Neural progenitor cell (in vitro differentiated cells): ENCODE results near the gene SERPINF2. TPM values are rescaled to one million over a fixed set of nuclear protein-coding genes. Genes with fewer than 3 reads are reported as not detected.

ENCODE experiments used
- DNase-seq: peaks from one replicate; pipeline ENCODE4 v3.0.0-alpha.2; 2016; ENCODE audit warnings: low spot score
- H2AFZ ChIP-seq: fragments of 200-600 bp; sonication (generic); replicated peaks from 2 replicates; pipeline ENCODE4 v1.6.1; 2016; ENCODE audit warnings: antibody characterized with exemption
- H3F3A ChIP-seq: fragments of 200-600 bp; sonication (generic); 2 replicates; pipeline ENCODE4 v1.6.1; 2016; ENCODE audit warnings: antibody characterized with exemption, low read depth
- H3K27ac ChIP-seq: fragments of 200-600 bp; sonication (generic); 2 replicates; pipeline ENCODE4 v1.5.1; 2016; ENCODE audit warnings: mild to moderate bottlenecking
- H3K27me3 ChIP-seq: fragments of 200-600 bp; sonication (generic); 2 replicates; pipeline ENCODE4 v1.6.1; 2016; ENCODE audit warnings: mild to moderate bottlenecking, moderate library complexity
- H3K36me3 ChIP-seq: fragments of 200-600 bp; sonication (generic); 2 replicates; pipeline ENCODE4 v1.5.1; 2016
- H3K4me1 ChIP-seq: fragments of 200-600 bp; sonication (generic); 2 replicates; pipeline ENCODE4 v1.6.1; 2016; ENCODE audit warnings: mixed run types
- H3K4me2 ChIP-seq: fragments of 200-600 bp; sonication (generic); 2 replicates; pipeline ENCODE4 v1.6.1; 2016
- H3K4me3 ChIP-seq: fragments of 200-600 bp; sonication (generic); 2 replicates; pipeline ENCODE4 v1.5.1; 2016
- H3K79me2 ChIP-seq: fragments of 200-600 bp; sonication (generic); 2 replicates; pipeline ENCODE4 v1.6.1; 2016; ENCODE audit warnings: low read depth
- H3K9ac ChIP-seq: fragments of 200-600 bp; sonication (generic); 2 replicates; pipeline ENCODE4 v1.6.1; 2016
- H3K9me3 ChIP-seq: fragments of 200-600 bp; sonication (generic); 2 replicates; pipeline ENCODE4 v1.5.1; 2016; ENCODE audit warnings: low read depth
- H4K20me1 ChIP-seq: fragments of 200-600 bp; sonication (generic); 2 replicates; pipeline ENCODE4 v1.6.1; 2016; ENCODE audit warnings: low read depth
- H3K27ac Mint-ChIP-seq: 3 replicates; pipeline ENCODE4 v1.8.0; 2021; ENCODE audit warnings: mixed read lengths
- H3K27me3 Mint-ChIP-seq: 2 replicates; pipeline ENCODE4 v1.8.0; 2022; ENCODE audit warnings: low read depth, mild to moderate bottlenecking, inconsistent platforms, moderate library complexity, mixed read lengths; ENCODE audit not compliant: insufficient read depth
- H3K36me3 Mint-ChIP-seq: 3 replicates; pipeline ENCODE4 v1.8.0; 2021; ENCODE audit warnings: mixed read lengths
- H3K4me1 Mint-ChIP-seq: 3 replicates; pipeline ENCODE4 v1.8.0; 2021; ENCODE audit warnings: mixed read lengths
- H3K4me3 Mint-ChIP-seq: 3 replicates; pipeline ENCODE4 v1.8.0; 2021; ENCODE audit warnings: mild to moderate bottlenecking, moderate library complexity, mixed read lengths
- H3K9me3 Mint-ChIP-seq: 3 replicates; pipeline ENCODE4 v1.8.0; 2020; ENCODE audit warnings: mixed read lengths
- EZH2 ChIP-seq: fragments of 200-600 bp; sonication (generic); IDR thresholded peaks from 2 replicates; pipeline ENCODE4 v1.6.1; 2017; ENCODE audit warnings: antibody characterized with exemption, mild to moderate bottlenecking, moderate library complexity
- EZH2phosphoT487 ChIP-seq: fragments of 200-600 bp; sonication (generic); IDR thresholded peaks from 2 replicates; pipeline ENCODE4 v1.6.1; 2017; ENCODE audit warnings: antibody characterized with exemption
- total RNA-seq: library from RNA; depleted of rRNA; stranded (reverse); fragments of >200 nt; gene quantifications from 2 replicates; pipeline ENCODE4 v1.2.3, GENCODE V29; 2015; ENCODE audit warnings: low replicate concordance
- TF ChIP-seq, protein P1 (sequence below): fragments of 200-600 bp; sonication (generic); IDR thresholded peaks from 2 replicates; pipeline ENCODE4 v1.5.1; 2017; ENCODE audit warnings: antibody characterized with exemption, mild to moderate bottlenecking

SERPINF2 gene
- total RNA-seq, 1 donor from 2014 or later: not detected

DNA sequence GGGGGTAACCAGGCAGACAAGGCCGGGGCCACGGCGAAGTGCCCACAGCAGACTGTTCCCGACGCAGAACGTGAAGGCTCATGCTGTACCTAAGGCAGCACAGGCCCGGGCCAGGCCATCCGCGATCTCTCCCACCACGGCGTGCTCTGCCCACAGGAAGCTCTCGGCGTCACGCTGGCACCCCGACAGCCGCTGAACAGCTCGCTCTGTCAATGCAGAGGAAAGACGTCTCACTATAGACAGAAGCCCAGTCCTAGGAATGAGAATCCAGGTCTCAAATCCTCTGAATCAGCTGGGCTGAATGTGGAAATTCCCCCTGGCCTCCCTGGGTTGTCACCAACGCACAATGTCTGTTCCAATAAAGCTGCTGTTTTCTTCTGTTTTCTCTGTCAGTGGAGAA is 40.6 kb downstream of the SERPINF2 start:
- Mint-ChIP-seq H3K27me3 (no peaks in the 10 kb centered on the region), H3K9me3 (no peaks in the 10 kb centered on the region), H3K4me1 (peaks cover 6% of the 10 kb centered on the region), H3K27ac (peak overlapping the region; percentile 65), H3K36me3 (peaks cover 28% of the 10 kb centered on the region), H3K4me3 (no peak overlapping the region)
- Histone ChIP-seq H3F3A (no peaks in the 10 kb centered on the region), H3K27me3 (no peaks in the 10 kb centered on the region), H3K9ac (no peak overlapping the region), H3K36me3 (no peaks in the 10 kb centered on the region), H4K20me1 (no peaks in the 10 kb centered on the region), H3K4me1 (no peaks in the 10 kb centered on the region), H3K27ac (no peak overlapping the region), H3K79me2 (no peaks in the 10 kb centered on the region), H2AFZ (no peak overlapping the region), H3K4me3 (no peak overlapping the region), H3K9me3 (no peaks in the 10 kb centered on the region), H3K4me2 (no peak overlapping the region)
- no peak for TF ChIP-seq EZH2phosphoT487
- no peak for TF ChIP-seq EZH2
- TF ChIP-seq, protein P1, sequence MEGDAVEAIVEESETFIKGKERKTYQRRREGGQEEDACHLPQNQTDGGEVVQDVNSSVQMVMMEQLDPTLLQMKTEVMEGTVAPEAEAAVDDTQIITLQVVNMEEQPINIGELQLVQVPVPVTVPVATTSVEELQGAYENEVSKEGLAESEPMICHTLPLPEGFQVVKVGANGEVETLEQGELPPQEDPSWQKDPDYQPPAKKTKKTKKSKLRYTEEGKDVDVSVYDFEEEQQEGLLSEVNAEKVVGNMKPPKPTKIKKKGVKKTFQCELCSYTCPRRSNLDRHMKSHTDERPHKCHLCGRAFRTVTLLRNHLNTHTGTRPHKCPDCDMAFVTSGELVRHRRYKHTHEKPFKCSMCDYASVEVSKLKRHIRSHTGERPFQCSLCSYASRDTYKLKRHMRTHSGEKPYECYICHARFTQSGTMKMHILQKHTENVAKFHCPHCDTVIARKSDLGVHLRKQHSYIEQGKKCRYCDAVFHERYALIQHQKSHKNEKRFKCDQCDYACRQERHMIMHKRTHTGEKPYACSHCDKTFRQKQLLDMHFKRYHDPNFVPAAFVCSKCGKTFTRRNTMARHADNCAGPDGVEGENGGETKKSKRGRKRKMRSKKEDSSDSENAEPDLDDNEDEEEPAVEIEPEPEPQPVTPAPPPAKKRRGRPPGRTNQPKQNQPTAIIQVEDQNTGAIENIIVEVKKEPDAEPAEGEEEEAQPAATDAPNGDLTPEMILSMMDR: no peak
- DNase-seq: no peak

DNA sequence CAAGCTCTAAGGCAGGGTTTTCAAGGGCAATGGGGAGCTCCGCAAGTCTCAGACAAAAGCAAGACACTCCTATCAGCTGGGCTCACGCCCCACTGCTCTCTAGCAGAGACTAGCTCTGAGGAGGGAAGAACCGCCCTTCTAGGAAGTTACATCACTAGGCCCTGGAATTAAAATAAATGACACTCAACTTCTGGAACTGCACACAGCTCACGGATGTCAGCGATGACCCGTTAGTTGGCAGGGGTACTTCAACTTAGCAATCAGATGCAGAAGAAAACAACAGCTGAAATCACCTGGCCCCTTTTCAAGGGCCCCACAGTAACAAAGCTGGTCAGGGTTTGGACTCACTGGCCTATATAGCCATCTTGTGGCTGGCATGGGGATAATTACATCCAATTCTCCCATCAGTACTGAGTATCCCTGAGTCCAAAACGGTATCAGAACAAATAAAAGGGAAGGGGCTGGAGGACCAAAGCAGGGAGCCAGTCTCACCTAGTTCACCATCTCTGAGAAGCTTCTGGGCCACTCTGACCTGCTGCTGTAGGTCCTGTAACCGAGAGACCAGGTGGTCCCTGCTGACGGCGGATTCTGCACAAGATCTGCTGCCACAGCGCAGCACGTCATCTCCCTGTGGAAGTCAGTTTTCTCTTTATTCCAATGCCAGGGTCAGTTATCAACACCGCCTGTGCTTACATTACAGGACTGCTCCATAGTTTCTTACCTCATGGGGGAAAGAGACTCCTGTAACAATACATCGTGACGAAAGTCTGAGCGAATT is 41.4 kb downstream of the SERPINF2 start:
- H3F3A ChIP-seq: no peaks in the 10 kb centered on the region
- TF ChIP-seq, protein P1: peak; percentile 67
- TF ChIP-seq EZH2phosphoT487: no peak
- no peak for TF ChIP-seq EZH2
- no peak overlapping the region for H3K27ac ChIP-seq
- Mint-ChIP-seq H3K36me3 (peaks cover 26% of the 10 kb centered on the region), H3K27me3 (no peaks in the 10 kb centered on the region), H3K27ac (peak overlapping the region; percentile 65), H3K4me3 (no peak overlapping the region), H3K4me1 (peaks cover 6% of the 10 kb centered on the region), H3K9me3 (no peaks in the 10 kb centered on the region)
- H3K9ac ChIP-seq: no peak overlapping the region
- no peaks in the 10 kb centered on the region for H3K4me1 ChIP-seq
- no peaks in the 10 kb centered on the region for H3K27me3 ChIP-seq
- no peaks in the 10 kb centered on the region for H4K20me1 ChIP-seq
- no peak overlapping the region for H2AFZ ChIP-seq
- no peak overlapping the region for H3K4me3 ChIP-seq
- H3K4me2 ChIP-seq: no peak overlapping the region
- H3K79me2 ChIP-seq: no peaks in the 10 kb centered on the region
- no peaks in the 10 kb centered on the region for H3K36me3 ChIP-seq
- DNase-seq: peak; percentile 65
- H3K9me3 ChIP-seq: no peaks in the 10 kb centered on the region

DNA sequence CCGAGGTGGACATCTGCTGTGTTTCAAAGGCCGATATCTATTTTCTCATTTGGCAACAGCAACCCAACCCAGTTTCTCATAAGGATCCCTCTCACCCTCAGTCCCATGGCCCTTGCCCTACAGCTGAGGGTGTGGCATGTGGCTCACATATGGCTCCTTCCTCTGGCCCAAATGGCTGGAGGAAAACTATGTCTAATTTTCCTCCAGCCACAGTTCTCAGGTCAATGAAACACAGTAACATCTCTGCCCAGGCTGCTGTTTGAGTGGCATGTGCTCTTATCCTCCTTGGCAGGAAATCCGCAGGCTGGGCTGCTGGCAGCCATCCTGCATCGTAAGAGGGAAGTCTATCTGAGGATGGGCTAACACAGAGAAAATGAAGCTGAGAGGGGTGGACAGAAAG is 43.3 kb downstream of the SERPINF2 start:
- Histone ChIP-seq H3K4me3 (no peak overlapping the region), H2AFZ (no peak overlapping the region), H4K20me1 (no peaks in the 10 kb centered on the region), H3K9ac (no peak overlapping the region), H3K27ac (no peak overlapping the region), H3K9me3 (no peaks in the 10 kb centered on the region), H3K36me3 (no peaks in the 10 kb centered on the region), H3K79me2 (peaks cover 4% of the 10 kb centered on the region), H3K4me1 (no peaks in the 10 kb centered on the region), H3K4me2 (no peak overlapping the region), H3F3A (no peaks in the 10 kb centered on the region), H3K27me3 (no peaks in the 10 kb centered on the region)
- H3K9me3 Mint-ChIP-seq: no peaks in the 10 kb centered on the region
- peaks cover 26% of the 10 kb centered on the region for H3K36me3 Mint-ChIP-seq
- peaks cover 6% of the 10 kb centered on the region for H3K4me1 Mint-ChIP-seq
- TF ChIP-seq, protein P1: no peak
- no peak for DNase-seq
- no peaks in the 10 kb centered on the region for H3K27me3 Mint-ChIP-seq
- H3K4me3 Mint-ChIP-seq: no peak overlapping the region
- H3K27ac Mint-ChIP-seq: no peak overlapping the region
